Endothelial cell of umbilical vein (primary cell): ENCODE measurements around the gene GTF3C2.

ENCODE experiments used
- EZH2 ChIP-seq: IDR thresholded peaks from 2 replicates; pipeline ENCODE4 v1.6.1; 2012; ENCODE audit warnings: borderline replicate concordance, low read depth, mild to moderate bottlenecking, moderate library complexity, low read length, inconsistent platforms; ENCODE audit not compliant: severe bottlenecking
- POLR2AphosphoS5 ChIP-seq: IDR thresholded peaks from 2 replicates; pipeline ENCODE4 v1.6.1; 2012; ENCODE audit warnings: low read depth, mild to moderate bottlenecking, control low read depth, low read length, moderate library complexity; ENCODE audit not compliant: insufficient read depth
- TF ChIP-seq, protein P1 (sequence below), 2 donors: IDR thresholded peaks; 1 replicate in 1 of 2; 2 replicates in 1 of 2; pipeline ENCODE4 v1.5.1; 2011; ENCODE audit warnings: low read length in 2 of 2, mild to moderate bottlenecking in 2 of 2, moderate library complexity in 2 of 2, control low read depth in 1 of 2, inconsistent platforms in 1 of 2, low read depth in 1 of 2; ENCODE audit not compliant: insufficient read depth in 1 of 2; ENCODE audit errors: extremely low read depth in 1 of 2
- TF ChIP-seq, protein P2 (sequence below): IDR thresholded peaks from 2 replicates; pipeline ENCODE4 v1.6.1; 2011; ENCODE audit not compliant: insufficient read depth, insufficient read length

DNA sequence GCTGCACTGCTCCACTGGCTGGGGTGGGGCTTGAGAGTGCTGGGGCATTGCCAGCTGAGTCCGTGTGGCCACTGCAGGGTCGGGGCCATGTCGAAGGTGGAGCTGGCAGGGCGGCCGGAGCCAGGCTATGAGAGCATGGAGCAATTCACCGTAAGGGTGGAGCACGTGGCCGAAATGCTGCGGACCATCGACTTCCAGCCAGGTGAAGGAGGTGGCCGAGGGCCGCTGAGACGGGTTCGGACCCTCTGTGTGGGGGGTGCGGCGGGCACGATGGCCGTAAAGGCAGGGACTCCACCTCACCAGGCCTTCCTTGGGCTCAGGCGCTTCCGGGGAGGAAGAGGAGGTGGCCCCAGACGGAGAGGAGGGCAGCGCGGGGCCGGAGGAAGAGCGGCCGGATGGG lies 50.4 kb downstream of the GTF3C2 start:
- TF ChIP-seq, protein P1, sequence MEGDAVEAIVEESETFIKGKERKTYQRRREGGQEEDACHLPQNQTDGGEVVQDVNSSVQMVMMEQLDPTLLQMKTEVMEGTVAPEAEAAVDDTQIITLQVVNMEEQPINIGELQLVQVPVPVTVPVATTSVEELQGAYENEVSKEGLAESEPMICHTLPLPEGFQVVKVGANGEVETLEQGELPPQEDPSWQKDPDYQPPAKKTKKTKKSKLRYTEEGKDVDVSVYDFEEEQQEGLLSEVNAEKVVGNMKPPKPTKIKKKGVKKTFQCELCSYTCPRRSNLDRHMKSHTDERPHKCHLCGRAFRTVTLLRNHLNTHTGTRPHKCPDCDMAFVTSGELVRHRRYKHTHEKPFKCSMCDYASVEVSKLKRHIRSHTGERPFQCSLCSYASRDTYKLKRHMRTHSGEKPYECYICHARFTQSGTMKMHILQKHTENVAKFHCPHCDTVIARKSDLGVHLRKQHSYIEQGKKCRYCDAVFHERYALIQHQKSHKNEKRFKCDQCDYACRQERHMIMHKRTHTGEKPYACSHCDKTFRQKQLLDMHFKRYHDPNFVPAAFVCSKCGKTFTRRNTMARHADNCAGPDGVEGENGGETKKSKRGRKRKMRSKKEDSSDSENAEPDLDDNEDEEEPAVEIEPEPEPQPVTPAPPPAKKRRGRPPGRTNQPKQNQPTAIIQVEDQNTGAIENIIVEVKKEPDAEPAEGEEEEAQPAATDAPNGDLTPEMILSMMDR (IDR thresholded peaks at IDR 0.05; ENCODE audit: extremely low read depth in 1 of 2, insufficient read depth in 1 of 2, low read depth in 1 of 2, low read length in 2 of 2): no peak
- TF ChIP-seq EZH2 (no peak), POLR2AphosphoS5 (no peak)
- TF ChIP-seq, protein P2, sequence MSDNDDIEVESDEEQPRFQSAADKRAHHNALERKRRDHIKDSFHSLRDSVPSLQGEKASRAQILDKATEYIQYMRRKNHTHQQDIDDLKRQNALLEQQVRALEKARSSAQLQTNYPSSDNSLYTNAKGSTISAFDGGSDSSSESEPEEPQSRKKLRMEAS: no peak
